HG03558 (cell line): ENCODE results near the gene NRBP1.

ENCODE experiments used
- ATAC-seq: cut with Tn5 transposase; IDR thresholded peaks from one replicate; pipeline ENCODE4 v1.9.1; 2021; ENCODE audit warnings: moderate number of reproducible peaks; ENCODE audit not compliant: unreplicated experiment; ENCODE audit errors: extremely low read depth

The NRBP1 gene

DNA sequence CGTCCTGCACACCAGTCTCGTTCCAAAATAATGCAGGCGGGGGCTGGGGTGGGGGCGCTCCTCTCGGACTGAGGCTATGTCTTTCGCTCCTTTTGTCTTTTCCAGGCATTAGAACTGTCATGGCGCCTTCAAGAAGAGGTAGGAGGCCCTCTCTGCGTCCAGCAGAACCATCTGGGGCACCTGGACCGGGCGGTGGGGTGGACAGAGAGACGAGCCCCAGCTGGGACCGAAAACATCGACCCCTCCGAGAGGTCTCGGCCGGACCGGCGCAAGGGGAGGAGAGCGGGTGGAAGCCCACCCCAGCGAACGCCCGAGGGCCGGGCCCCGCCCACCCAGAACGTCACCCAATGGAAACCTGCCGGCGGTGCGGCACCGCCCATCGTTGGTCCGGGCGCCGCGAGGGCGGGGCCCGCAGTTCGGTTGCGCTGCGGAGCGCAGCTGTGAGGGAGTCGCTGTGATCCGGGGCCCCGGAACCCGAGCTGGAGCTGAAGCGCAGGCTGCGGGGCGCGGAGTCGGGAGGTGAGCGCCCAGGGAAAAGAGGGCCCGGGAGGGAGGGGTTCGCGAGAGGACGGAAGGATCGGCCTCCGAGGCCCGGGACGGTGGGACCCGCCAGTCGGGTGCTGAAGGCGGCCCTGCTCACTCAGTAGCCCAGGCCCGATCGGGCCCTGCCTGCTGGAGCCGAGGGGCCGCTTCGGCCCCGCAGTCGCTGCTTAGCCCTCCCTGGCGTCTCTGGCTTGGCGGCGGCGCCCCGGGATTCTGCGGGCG is at the start of gene NRBP1:
Gene NRBP1, plus strand, starts transcription at position 419 of the 765 bp plus-strand sequence. CDS start 4,643 bp downstream, outside the sequence.
- peak; percentile 65 for ATAC-seq

GRCh38 chr2:27378809-27379290 is 49.6 kb upstream of the NRBP1 start:
- no peak for ATAC-seq

GRCh38 chr2:27379383-27379835 is 49.0 kb upstream of the NRBP1 start:
- no peak for ATAC-seq

GRCh38 chr2:27379836-27380625 is 48.4 kb upstream of the NRBP1 start:
- ATAC-seq: no peak

DNA sequence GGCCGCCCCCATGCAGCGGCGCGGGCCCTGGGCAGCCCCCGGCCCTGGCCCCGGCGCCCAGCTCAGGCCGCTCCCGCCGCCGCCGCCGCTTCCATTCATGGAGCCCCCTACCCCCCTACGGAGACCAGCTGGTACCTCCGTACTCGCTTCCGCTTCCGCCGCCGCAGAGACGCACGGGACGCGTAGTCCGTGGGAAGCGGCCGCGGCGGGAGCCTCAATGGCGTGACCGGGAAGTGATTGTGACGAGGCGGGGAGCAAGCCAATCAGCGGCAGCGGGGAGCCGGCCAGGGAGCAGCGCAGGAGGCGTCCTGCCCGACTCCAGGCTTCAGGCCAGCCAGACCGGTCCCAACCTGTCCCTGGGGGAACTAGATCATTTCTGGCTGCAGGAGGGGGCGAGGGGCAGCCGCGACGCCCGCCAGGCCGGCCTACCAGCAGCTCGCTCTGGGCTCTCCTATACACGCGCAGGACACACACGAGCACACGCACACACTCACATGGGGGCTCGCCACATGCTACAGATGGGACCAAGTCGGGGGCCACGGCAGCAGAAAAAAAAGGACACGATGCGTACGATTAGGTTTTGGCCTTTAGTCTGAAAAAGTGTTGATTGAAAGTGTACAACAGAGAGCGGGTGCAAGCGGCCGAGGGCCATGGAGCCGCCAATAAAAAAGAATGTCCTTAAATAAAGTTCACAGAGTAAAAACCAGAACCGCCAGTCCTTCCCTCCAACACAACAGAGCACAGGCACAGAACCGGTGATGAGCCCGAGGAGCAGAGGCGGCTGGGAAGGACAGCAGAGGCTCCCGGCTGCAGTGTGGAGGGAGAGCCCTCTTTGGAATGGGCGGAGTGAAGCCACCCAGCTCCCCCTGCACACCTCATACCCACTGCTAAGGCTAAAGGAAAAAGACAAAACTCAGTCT is 47.5 kb upstream of the NRBP1 start, which contains the start of gene ZNF513:
Gene ZNF513, minus strand, starts transcription at position 109 of the 920 bp plus-strand sequence. CDS start 208 bp downstream, outside the sequence.
- peak; percentile 58 for ATAC-seq

DNA sequence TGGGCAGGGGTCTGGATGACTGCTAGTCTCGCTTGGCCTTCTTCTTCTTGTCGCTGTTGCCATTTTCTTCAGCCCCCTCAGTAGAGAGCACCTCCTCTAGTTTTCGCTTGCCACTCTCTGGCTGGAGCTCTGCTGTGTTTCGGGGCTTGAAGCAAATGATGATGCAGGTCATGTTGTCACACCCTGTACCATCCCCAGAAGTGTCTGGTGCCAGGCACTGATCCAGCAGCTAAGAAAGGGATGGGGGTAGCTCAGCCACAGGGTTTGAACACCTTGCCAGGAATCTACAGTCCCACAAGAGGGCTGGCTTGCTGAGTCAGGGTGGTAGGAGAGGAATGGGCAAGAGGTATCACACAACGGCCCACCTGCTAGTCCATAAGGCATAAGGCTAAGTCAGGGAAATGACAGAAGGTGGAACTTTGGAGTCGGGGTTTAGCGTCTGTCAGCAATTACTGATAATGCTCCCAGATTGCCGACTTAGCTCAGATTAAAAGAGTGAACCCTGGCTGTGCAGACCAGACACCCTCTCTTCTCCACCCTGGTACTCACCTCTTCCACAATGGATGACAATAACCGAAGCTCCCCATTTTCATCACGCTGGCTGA is 46.8 kb upstream of the NRBP1 start:
- no peak for ATAC-seq

DNA sequence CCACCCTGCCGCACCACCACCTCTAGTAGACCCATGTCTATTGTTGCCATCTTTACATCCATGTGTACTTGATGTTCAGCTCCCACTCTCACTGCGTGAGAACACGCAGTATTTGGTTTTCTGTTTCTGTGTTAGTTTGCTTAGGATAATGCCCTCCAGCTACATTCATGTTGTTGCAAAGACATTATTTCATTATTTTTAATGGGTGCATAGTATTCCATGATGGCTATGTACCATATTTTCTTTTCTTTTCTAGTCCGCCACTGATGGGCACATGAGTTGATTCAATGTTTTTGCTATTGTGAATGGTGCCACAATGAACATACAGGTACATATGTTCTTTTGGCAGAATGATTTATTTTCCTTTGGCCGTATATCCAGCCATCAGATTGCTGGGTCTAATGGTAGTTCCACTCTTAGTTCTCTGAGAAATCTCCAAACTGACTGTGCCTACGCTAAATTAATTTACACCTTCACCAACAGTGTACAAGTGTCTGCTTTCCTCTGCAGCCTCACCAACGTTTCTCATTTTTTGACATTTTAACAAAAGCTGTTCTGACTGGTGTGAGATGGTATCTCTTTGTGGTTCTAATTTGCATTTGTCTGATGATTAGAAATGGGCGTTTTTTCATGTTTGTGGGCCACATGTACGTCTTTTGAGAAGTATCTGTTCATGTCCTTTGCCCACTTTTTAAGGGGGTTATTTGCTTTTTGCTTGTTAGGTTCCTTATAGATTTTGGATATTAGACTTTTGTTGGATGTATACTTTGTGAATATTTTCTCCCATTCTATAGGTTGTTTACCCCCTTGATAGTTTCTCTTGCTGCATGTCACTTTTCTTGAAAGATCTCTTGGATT is 37.4 kb upstream of the NRBP1 start:
- ATAC-seq: no peak

DNA sequence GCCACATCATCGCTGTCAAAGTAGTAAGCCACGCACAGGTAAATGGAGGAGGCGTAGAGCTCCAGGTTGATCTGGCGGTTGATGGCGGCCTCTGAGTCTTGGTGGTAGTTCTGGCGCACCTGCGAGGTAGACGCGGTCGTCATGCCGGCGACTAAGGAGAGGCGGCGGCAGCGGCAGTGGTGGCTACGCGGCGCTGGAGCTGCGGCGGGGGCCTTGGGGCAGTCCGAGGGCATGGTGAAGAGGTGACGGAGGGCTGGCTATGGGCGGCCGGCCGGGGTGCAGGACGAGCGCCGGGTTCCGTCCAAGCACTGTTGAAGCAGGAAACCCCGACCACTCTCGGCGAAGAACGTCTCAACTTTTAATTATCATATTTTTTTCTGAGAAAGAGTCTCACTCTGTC is 35.2 kb upstream of the NRBP1 start:
- no peak for ATAC-seq

DNA sequence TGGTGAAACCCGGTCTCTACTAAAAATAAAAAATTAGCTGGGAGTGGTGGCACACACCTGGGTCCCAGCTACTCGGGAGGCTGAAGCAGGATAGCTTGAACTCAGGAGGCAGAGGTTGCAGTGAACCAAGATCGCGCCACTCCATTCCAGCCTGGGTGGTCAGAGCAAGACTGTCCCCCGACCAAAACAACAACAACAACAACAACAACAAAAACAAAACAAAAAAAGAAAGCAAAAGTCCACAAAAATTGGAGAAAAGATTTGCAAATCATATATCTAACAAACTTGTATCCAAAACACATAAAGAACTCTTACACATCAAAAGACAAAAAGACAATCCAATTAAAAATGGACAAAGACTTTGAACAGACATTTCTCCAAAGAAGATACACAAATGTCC is 29.5 kb upstream of the NRBP1 start:
- no peak for ATAC-seq

- ATAC-seq: no peak
Observed at GRCh38 chr2:27400348-27401135, 27.9 kb upstream of the NRBP1 start.

GRCh38 chr2:27407798-27408491 is 20.5 kb upstream of the NRBP1 start:
- no peak for ATAC-seq

DNA sequence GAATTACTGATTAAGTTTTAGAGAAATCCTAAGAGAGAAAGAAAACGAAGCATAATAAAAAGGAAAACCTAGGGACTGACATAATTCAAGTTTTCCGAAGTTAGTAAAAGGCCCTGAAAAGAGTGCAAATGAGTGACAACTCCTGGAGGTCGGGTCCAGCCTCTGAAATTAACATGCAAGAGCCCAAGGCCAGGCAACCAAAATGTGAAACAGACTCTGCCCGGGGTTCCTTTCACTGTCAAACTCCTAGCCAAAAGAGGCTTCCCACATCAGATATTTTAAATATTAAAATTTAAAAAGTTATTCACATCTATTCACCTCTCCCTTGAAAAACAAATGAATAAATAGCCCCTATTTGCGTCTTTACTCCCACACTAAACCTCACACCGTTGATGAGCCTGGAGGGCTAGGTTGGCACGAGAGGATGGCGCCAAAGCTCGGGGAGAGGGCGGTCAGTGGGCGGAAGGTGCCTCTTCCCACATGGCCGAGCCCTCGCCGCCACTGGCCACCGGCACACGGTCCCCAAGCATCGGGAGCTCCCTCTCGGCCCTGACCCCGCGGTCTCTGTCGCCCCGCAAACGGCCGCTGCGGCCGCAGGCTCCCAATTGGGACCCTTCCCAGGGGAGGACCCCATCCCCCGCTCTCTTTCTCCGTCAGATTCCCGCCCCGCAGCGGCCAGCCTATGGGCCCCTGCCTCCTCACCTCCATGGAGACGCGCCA is 19.7 kb upstream of the NRBP1 start:
- no peak for ATAC-seq

DNA sequence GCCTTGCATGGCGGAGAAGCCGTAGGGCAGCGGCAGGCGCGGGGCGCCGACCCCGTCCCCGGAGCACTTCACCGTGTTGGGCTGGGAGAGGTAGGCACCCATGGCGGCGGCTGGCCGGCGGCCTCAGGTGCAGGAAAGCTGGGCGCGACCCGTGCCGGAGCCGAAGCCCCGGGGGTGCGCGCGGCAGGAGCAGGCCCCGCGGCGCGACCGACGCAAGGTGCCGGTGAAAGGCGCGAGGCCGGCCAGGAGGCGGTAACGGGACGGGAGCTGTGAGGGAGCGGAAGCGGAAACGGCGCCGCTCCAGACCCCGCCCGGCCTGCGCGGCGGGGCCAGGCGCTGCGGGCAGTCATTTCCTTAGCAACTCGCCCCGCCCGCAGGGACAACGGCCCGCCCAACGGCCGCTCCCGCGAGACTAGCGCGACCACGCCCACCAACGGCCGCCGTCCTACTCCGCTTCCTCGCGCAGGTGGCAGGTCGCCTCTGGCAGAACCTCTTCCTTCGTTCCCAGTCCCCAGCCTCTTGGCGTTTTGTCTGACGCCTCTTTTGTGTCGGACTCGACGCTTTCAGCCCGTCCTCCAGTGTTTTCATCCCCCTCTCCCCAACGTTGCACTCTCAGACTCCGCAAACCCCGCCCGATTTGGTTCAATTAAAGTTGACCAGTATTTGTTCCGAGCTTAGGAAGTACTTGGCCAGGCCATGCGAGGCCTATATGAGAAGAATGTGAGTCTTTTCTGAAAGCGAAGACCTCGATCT is 18.9 kb upstream of the NRBP1 start, which contains the start of gene PPM1G:
Gene PPM1G, minus strand, starts transcription at position 271 of the 753 bp plus-strand sequence. Its CDS starts 169 bp downstream, at position 102.
- ATAC-seq: peak; percentile 75

GRCh38 chr2:27412419-27413152 is 15.8 kb upstream of the NRBP1 start:
- ATAC-seq: no peak

- ATAC-seq: no peak
Observed at GRCh38 chr2:27416151-27416550, 12.3 kb upstream of the NRBP1 start.
